Esophagus muscularis mucosa (tissue), 4 donors: Measurements from ENCODE around the gene TBCD. TPM values are rescaled to one million over a fixed set of nuclear protein-coding genes. Genes with fewer than 3 reads are reported as not detected.

Experiments
- DNase-seq: peaks from one replicate; pipeline ENCODE4 v3.0.0-alpha.2; 2017; ENCODE audit errors: extremely low spot score
- H3K27ac ChIP-seq, 4 donors: fragments of 200-600 bp; sonication (generic); replicated peaks in 1 of 4; 1 replicate in 3 of 4; 2 replicates in 1 of 4; pipeline ENCODE4 v1.5.1; 2016 to 2019; ENCODE audit warnings: mild to moderate bottlenecking in 1 of 4
- H3K27me3 ChIP-seq, 4 donors: fragments of 200-600 bp; sonication (generic); one replicate each; pipeline versions ENCODE4 v1.5.1 to v1.6.0; 2016 to 2019
- H3K36me3 ChIP-seq, 4 donors: fragments of 200-600 bp; sonication (generic); one replicate each; pipeline ENCODE4 v1.5.1; 2016 to 2019
- H3K4me1 ChIP-seq, 4 donors: fragments of 200-600 bp; sonication (generic); one replicate each; pipeline ENCODE4 v1.5.1; 2016 to 2019
- H3K4me3 ChIP-seq, 4 donors: fragments of 200-600 bp; sonication (generic); 1 replicate in 2 of 4; 2 replicates in 2 of 4; pipeline ENCODE4 v1.5.1; 2016 to 2019; ENCODE audit warnings: mild to moderate bottlenecking in 4 of 4, moderate library complexity in 1 of 4
- H3K9me3 ChIP-seq, 4 donors: fragments of 200-600 bp; sonication (generic); 1 replicate in 3 of 4; 2 replicates in 1 of 4; pipeline ENCODE4 v1.5.1; 2016 to 2019
- EP300 ChIP-seq: sonication (generic); formaldehyde crosslinking; IDR thresholded peaks from one replicate; pipeline ENCODE4 v1.6.1; 2017; ENCODE audit warnings: antibody characterized with exemption
- POLR2A ChIP-seq: fragments of 450-650 bp; IDR thresholded peaks from one replicate; pipeline ENCODE4 v1.6.1; 2017; ENCODE audit warnings: antibody characterized with exemption, moderate library complexity, mild to moderate bottlenecking, low read depth
- POLR2AphosphoS5 ChIP-seq, 2 donors: sonication (generic); formaldehyde crosslinking; IDR thresholded peaks; one replicate each; pipeline ENCODE4 v1.6.1; 2017; ENCODE audit warnings: antibody characterized with exemption in 2 of 2
- WGBS: methylation state at CpG from one replicate; pipeline ENCODE4 v1.1.5; 2018; 5-methylcytosine and 5-hydroxymethylcytosine counted together
- intact Hi-C: fragments of 100-400 bp; cut with DNase I; formaldehyde crosslinking; loops from one replicate; pipeline ENCODE4 v1.15.1; 2023
- total RNA-seq, 4 donors: library from RNA; depleted of rRNA; stranded (reverse); fragments of >200 nt; gene quantifications; one replicate each; pipeline versions ENCODE4 v1.1.0 to v1.2.1, GENCODE V29; 2016
- TF ChIP-seq, protein P1 (sequence below), 3 experiments: fragments of 200-600 bp in 2 of 3; fragments of 450-650 bp in 1 of 3; sonication (generic) in 2 of 3; IDR thresholded peaks; one replicate each; pipeline ENCODE4 v1.5.1; 2017 to 2019; ENCODE audit warnings: antibody characterized with exemption in 3 of 3, mild to moderate bottlenecking in 2 of 3, moderate library complexity in 1 of 3

The TBCD gene
- total RNA-seq, 4 donors from 2014 or later, result 38.1 to 56.7 (median 53.6) TPM

DNA sequence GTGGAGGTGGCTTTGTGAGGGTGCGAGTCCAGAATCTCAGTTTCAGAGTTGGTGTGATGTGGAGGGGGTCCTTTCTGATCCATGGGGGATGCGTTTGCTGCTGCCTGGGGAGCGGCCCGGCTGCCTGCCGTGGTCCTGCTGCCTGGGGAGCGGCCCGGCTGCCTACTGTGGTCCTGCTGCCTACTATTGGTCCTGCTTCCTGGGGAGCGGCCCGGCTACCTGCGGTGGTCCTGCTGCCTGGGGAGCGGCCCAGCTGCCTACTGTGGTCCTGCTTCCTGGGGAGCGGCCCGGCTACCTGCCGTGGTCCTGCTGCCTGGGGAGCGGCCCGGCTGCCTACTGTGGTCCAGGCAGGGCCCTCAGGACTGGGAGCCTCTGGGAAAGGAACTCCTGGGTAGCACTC, 149.5 kb downstream of the TBCD start:
- H3K27ac ChIP-seq, result no peak overlapping the region
- TF ChIP-seq POLR2A (no peak), POLR2AphosphoS5 (IDR thresholded peaks at IDR 0.05) (no peak), EP300 (no peak)
- TF ChIP-seq, protein P1, sequence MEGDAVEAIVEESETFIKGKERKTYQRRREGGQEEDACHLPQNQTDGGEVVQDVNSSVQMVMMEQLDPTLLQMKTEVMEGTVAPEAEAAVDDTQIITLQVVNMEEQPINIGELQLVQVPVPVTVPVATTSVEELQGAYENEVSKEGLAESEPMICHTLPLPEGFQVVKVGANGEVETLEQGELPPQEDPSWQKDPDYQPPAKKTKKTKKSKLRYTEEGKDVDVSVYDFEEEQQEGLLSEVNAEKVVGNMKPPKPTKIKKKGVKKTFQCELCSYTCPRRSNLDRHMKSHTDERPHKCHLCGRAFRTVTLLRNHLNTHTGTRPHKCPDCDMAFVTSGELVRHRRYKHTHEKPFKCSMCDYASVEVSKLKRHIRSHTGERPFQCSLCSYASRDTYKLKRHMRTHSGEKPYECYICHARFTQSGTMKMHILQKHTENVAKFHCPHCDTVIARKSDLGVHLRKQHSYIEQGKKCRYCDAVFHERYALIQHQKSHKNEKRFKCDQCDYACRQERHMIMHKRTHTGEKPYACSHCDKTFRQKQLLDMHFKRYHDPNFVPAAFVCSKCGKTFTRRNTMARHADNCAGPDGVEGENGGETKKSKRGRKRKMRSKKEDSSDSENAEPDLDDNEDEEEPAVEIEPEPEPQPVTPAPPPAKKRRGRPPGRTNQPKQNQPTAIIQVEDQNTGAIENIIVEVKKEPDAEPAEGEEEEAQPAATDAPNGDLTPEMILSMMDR (IDR thresholded peaks at IDR 0.05), result no peak
- no peak overlapping the region for H3K4me3 ChIP-seq
- peaks cover 11 to 69% (median 58%) of the 10 kb centered on the region in 4 donors for H3K36me3 ChIP-seq
- peaks cover 0 to 3% (median 0%) of the 10 kb centered on the region in 4 donors for H3K4me1 ChIP-seq
- no peak for DNase-seq
- no peaks in the 10 kb centered on the region for H3K27me3 ChIP-seq
- intact Hi-C loops, result no loop called here
- WGBS, result 97% methylated on average over 14 of the region's 16 CpGs
- H3K9me3 ChIP-seq, result no peaks in the 10 kb centered on the region

DNA sequence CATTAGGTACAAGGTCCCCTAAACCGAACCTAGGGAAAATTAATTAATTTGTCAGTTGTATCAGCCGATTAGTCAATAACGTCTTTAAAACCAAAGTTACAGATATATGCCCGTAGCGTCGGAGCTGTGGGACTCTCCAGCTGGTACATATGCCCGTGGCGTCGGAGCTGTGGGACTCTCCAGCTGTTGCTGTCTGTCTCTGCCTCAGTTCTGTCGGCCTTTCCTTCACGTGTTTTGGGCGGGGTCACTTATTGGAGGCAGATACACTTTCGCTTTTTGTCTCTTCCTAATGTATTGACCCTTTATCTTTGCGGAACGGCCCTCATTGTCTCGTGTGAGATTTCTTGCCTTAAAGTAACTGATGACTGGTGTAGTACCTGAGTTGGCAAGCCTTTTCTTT, 150.0 kb downstream of the TBCD start:
- Histone ChIP-seq H3K4me3 (no peak overlapping the region), H3K27ac (no peak overlapping the region), H3K27me3 (no peaks in the 10 kb centered on the region), H3K9me3 (no peaks in the 10 kb centered on the region), H3K4me1 (peaks cover 0 to 3% (median 0%) of the 10 kb centered on the region in 4 donors), H3K36me3 (peaks cover 11 to 74% (median 62%) of the 10 kb centered on the region in 4 donors)
- 73% methylated on average over 16 of the region's 16 CpGs for WGBS
- intact Hi-C loops, result no loop called here
- no peak for DNase-seq
- TF ChIP-seq POLR2A (no peak), EP300 (no peak), POLR2AphosphoS5 (IDR thresholded peaks at IDR 0.05) (no peak)
- TF ChIP-seq, protein P1 (IDR thresholded peaks at IDR 0.05), result no peak

DNA sequence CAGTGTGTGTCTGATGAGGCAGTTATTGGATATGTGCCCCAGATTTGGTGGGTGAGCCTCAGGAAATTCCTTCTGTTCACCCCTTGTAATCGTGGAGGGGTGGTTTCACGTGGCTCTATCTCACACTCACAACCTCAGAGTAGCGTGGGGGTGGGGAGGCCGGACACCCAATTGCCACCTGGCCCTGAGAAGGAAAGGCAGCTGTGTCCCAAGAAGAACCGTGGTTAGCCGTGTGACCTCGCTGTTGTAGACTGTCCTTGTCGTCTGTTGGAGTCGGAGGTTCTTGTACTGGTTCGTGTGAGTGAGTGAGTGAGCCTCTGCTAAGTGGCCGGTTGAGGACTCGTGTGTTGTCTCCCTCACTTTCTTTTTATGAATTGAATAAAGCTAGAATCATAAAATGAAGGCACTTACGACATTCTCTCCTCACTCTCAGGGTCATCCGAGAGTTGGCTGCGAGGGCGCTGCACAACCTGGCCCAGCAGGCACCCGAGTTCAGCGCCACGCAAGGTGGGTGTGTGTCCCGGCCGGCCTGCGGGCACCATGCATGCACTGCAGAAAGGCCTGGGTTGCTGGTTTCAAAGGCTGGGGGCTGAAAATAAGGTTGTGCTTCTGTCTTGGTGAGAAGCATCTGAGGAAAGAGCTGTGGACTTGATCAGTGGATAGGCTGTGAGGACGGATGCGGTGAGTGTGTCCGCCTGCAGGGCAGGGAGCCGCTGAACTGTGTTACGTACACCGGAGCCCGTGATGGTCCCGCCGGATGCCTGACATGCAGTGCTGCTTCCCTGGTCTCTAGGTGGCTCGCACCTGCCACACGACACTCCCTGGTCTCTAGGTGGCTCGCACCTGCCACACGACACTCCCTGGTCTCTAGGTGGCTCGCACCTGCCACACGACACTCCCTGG, 151.4 kb downstream of the TBCD start:
- no peak for DNase-seq
- WGBS, result 92% methylated on average over 34 of the region's 37 CpGs
- intact Hi-C loops, result no loop called here

DNA sequence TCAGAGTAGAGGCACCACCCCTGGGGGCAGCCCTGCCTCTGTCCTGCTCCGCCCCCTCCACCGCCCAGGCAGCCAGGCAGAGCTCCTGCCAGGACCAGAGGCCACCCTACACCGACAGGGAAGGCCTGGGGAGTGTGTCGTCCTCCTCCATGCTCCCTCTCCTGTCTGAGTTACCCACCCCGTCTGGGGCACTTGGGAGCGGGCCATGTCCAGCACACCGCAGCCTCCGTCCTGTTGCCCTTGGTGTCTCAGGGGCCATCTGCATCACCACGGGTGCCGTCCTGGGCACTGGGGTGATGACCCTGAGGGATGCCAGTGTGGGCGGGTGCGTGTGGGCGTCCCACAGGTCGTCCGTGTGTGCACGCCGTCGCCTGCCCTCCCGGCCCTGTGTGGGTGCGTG, 153.3 kb downstream of the TBCD start:
- Histone ChIP-seq H3K27ac (no peak overlapping the region), H3K4me3 (no peak overlapping the region), H3K4me1 (peaks cover 0 to 21% (median 3%) of the 10 kb centered on the region in 4 donors), H3K36me3 (peaks cover 11 to 82% (median 74%) of the 10 kb centered on the region in 4 donors), H3K27me3 (no peaks in the 10 kb centered on the region), H3K9me3 (no peaks in the 10 kb centered on the region)
- TF ChIP-seq, protein P1 (IDR thresholded peaks at IDR 0.05), result no peak
- no peak for TF ChIP-seq POLR2AphosphoS5 (IDR thresholded peaks at IDR 0.05)
- TF ChIP-seq EP300, result no peak
- no peak for TF ChIP-seq POLR2A
- intact Hi-C loops, result no loop called here
- no CpG with 5 or more reads among the region's 20 CpGs for WGBS
- no peak for DNase-seq

More for the DNA sequence above, 151.4 kb downstream of the TBCD start:
- Histone ChIP-seq H3K4me3 (no peak overlapping the region), H3K27ac (no peak overlapping the region), H3K27me3 (no peaks in the 10 kb centered on the region), H3K36me3 (peaks cover 11 to 81% (median 74%) of the 10 kb centered on the region in 4 donors), H3K9me3 (no peaks in the 10 kb centered on the region), H3K4me1 (peaks cover 0 to 10% (median 0%) of the 10 kb centered on the region in 4 donors)
- TF ChIP-seq EP300 (no peak), POLR2A (no peak), POLR2AphosphoS5 (IDR thresholded peaks at IDR 0.05) (no peak)
- TF ChIP-seq, protein P1 (IDR thresholded peaks at IDR 0.05), result no peak
